Neural cell (in vitro differentiated cells): ENCODE measurements around the gene RPL22. TPM values are rescaled to one million over a fixed set of nuclear protein-coding genes. Genes with fewer than 3 reads are reported as not detected.

ENCODE experiments used
- H2AFZ ChIP-seq: fragments of 200-600, 300-800 bp; sonication (generic), shearing (Covaris generic); 2 replicates; pipeline ENCODE4 v1.6.0; 2014; ENCODE audit warnings: low read depth, mild to moderate bottlenecking, antibody characterized with exemption, low read length, moderate library complexity
- H3F3A ChIP-seq: fragments of 200-600 bp; shearing (Covaris generic); 2 replicates; pipeline ENCODE4 v1.6.1; 2016; ENCODE audit warnings: mild to moderate bottlenecking, moderate library complexity, mixed read lengths, antibody characterized with exemption, low read length; ENCODE audit not compliant: insufficient read depth, poor library complexity, severe bottlenecking
- H3K27ac ChIP-seq: fragments of 200-600, 300-800 bp; sonication (generic), shearing (Covaris generic); 2 replicates; pipeline ENCODE4 v1.5.1; 2014; ENCODE audit warnings: mild to moderate bottlenecking, low read length, moderate library complexity
- H3K27me3 ChIP-seq: fragments of 300-800, 200-600 bp; sonication (generic), shearing (Covaris generic); 2 replicates; pipeline ENCODE4 v1.6.0; 2014; ENCODE audit warnings: mild to moderate bottlenecking, low read depth, low read length, moderate library complexity; ENCODE audit not compliant: insufficient read depth
- H3K36me3 ChIP-seq: fragments of 300-800, 200-600 bp; sonication (generic), shearing (Covaris generic); 2 replicates; pipeline ENCODE4 v1.5.1; 2014; ENCODE audit warnings: mild to moderate bottlenecking, antibody characterized with exemption, low read length, moderate library complexity; ENCODE audit not compliant: insufficient read depth
- H3K4me2 ChIP-seq: fragments of 300-800, 200-600 bp; sonication (generic), shearing (Covaris generic); 2 replicates; pipeline ENCODE4 v1.6.0; 2014; ENCODE audit warnings: mild to moderate bottlenecking, low read length
- H3K4me3 ChIP-seq: fragments of 300-800, 200-600 bp; sonication (generic), shearing (Covaris generic); 2 replicates; pipeline ENCODE4 v1.5.1; 2014; ENCODE audit warnings: mild to moderate bottlenecking, low read length, moderate library complexity
- H3K79me2 ChIP-seq: fragments of 200-600 bp; shearing (Covaris generic); replicated peaks from 2 replicates; pipeline ENCODE4 v1.6.0; 2014; ENCODE audit warnings: mild to moderate bottlenecking, low read length, moderate library complexity; ENCODE audit not compliant: insufficient read depth
- H3K9ac ChIP-seq: fragments of 300-800, 200-600 bp; sonication (generic), shearing (Covaris generic); 2 replicates; pipeline ENCODE4 v1.6.1; 2016; ENCODE audit warnings: mild to moderate bottlenecking, low read length, mixed read lengths
- H3K9me2 ChIP-seq: fragments of 200-600 bp; shearing (Covaris generic); 2 replicates; pipeline ENCODE4 v1.6.1; 2016; ENCODE audit warnings: mild to moderate bottlenecking, low read length, mixed read lengths; ENCODE audit not compliant: insufficient read depth
- H3K9me3 ChIP-seq: fragments of 200-600, 300-800 bp; sonication (generic), shearing (Covaris generic); 2 replicates; pipeline ENCODE4 v1.6.1; 2016; ENCODE audit warnings: mild to moderate bottlenecking, mixed run types, low read length, moderate library complexity, mixed read lengths
- H4K20me1 ChIP-seq: fragments of 200-600 bp; shearing (Covaris generic); 2 replicates; pipeline ENCODE4 v1.6.1; 2016; ENCODE audit warnings: mild to moderate bottlenecking, mixed run types; ENCODE audit not compliant: insufficient read depth
- EP300 ChIP-seq: fragments of 450-650 bp; conservative IDR thresholded peaks from 2 replicates; pipeline ENCODE4 v1.6.1; 2014; ENCODE audit warnings: antibody characterized with exemption, mild to moderate bottlenecking, moderate library complexity; ENCODE audit not compliant: poor library complexity, severe bottlenecking
- EZH2 ChIP-seq: fragments of 200-600, 300-800 bp; shearing (Covaris generic), sonication (generic); IDR thresholded peaks from 2 replicates; pipeline ENCODE4 v1.6.1; 2014; ENCODE audit warnings: antibody characterized with exemption, low read length, borderline replicate concordance, mild to moderate bottlenecking; ENCODE audit not compliant: insufficient read depth, poor library complexity, severe bottlenecking
- POLR2AphosphoS5 ChIP-seq: IDR thresholded peaks from 2 replicates; pipeline ENCODE4 v1.6.1; 2012
- RAD21 ChIP-seq: fragments of 450-650 bp; conservative IDR thresholded peaks from 2 replicates; pipeline ENCODE4 v1.6.1; 2014; ENCODE audit warnings: antibody characterized with exemption, mild to moderate bottlenecking, moderate library complexity
- SMC3 ChIP-seq: fragments of 450-650 bp; conservative IDR thresholded peaks from 2 replicates; pipeline ENCODE4 v1.6.1; 2014; ENCODE audit warnings: antibody characterized with exemption, mild to moderate bottlenecking, moderate library complexity; ENCODE audit not compliant: poor library complexity
- TAF1 ChIP-seq: IDR thresholded peaks from 2 replicates; pipeline ENCODE4 v1.6.1; 2012; ENCODE audit warnings: low read depth
- polyA plus RNA-seq: library from polyadenylated mRNA; depleted of rRNA; stranded (reverse); fragments of >200 nt; gene quantifications from 2 replicates; pipeline ENCODE4 v1.2.3, GENCODE V29; 2014
- TF ChIP-seq, protein P1 (sequence below): IDR thresholded peaks from 2 replicates; pipeline ENCODE4 v1.6.1; 2012; ENCODE audit warnings: borderline replicate concordance
- TF ChIP-seq, protein P2 (sequence below): fragments of 450-650 bp; IDR thresholded peaks from 2 replicates; pipeline ENCODE4 v1.5.1; 2014; ENCODE audit warnings: antibody characterized with exemption, mild to moderate bottlenecking, moderate library complexity; ENCODE audit not compliant: poor library complexity, severe bottlenecking

Gene RPL22
- polyA plus RNA-seq, 1 donor from 2014 or later = 294 TPM

DNA sequence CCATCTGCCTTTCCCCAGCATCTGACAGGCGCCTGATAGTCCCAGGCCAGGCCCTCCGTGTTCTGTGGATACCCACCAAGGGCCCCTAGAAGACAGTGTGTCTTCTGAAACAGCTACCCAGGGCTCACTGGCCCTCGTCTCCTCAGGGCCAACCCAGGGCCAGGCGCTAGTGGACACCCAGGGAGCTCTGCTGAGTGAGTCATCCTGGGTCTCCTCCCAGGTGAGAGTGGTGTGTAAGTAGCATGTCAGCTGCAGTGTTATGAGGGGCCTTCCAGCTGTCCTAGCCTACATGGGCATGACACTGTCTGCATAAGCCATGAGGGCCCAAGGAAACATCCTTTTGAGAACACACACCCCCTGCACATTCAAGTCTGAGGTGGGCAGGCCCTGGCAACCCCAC is 56.0 kb downstream of the RPL22 start:
- H2AFZ ChIP-seq = no peak overlapping the region
- H3F3A ChIP-seq = no peaks in the 10 kb centered on the region
- H3K9me3 ChIP-seq = no peaks in the 10 kb centered on the region
- no peak overlapping the region for H3K9ac ChIP-seq
- no peaks in the 10 kb centered on the region for H3K79me2 ChIP-seq
- H3K27me3 ChIP-seq = peaks cover 7% of the 10 kb centered on the region
- no peaks in the 10 kb centered on the region for H3K9me2 ChIP-seq
- no peaks in the 10 kb centered on the region for H4K20me1 ChIP-seq
- no peak overlapping the region for H3K4me3 ChIP-seq
- H3K4me2 ChIP-seq = no peak overlapping the region
- no peak overlapping the region for H3K27ac ChIP-seq
- H3K36me3 ChIP-seq = no peaks in the 10 kb centered on the region
- TF ChIP-seq RAD21 = no peak
- no peak for TF ChIP-seq TAF1
- TF ChIP-seq POLR2AphosphoS5 = no peak
- no peak for TF ChIP-seq EP300
- TF ChIP-seq, protein P1, sequence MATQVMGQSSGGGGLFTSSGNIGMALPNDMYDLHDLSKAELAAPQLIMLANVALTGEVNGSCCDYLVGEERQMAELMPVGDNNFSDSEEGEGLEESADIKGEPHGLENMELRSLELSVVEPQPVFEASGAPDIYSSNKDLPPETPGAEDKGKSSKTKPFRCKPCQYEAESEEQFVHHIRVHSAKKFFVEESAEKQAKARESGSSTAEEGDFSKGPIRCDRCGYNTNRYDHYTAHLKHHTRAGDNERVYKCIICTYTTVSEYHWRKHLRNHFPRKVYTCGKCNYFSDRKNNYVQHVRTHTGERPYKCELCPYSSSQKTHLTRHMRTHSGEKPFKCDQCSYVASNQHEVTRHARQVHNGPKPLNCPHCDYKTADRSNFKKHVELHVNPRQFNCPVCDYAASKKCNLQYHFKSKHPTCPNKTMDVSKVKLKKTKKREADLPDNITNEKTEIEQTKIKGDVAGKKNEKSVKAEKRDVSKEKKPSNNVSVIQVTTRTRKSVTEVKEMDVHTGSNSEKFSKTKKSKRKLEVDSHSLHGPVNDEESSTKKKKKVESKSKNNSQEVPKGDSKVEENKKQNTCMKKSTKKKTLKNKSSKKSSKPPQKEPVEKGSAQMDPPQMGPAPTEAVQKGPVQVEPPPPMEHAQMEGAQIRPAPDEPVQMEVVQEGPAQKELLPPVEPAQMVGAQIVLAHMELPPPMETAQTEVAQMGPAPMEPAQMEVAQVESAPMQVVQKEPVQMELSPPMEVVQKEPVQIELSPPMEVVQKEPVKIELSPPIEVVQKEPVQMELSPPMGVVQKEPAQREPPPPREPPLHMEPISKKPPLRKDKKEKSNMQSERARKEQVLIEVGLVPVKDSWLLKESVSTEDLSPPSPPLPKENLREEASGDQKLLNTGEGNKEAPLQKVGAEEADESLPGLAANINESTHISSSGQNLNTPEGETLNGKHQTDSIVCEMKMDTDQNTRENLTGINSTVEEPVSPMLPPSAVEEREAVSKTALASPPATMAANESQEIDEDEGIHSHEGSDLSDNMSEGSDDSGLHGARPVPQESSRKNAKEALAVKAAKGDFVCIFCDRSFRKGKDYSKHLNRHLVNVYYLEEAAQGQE = no peak
- TF ChIP-seq, protein P2, sequence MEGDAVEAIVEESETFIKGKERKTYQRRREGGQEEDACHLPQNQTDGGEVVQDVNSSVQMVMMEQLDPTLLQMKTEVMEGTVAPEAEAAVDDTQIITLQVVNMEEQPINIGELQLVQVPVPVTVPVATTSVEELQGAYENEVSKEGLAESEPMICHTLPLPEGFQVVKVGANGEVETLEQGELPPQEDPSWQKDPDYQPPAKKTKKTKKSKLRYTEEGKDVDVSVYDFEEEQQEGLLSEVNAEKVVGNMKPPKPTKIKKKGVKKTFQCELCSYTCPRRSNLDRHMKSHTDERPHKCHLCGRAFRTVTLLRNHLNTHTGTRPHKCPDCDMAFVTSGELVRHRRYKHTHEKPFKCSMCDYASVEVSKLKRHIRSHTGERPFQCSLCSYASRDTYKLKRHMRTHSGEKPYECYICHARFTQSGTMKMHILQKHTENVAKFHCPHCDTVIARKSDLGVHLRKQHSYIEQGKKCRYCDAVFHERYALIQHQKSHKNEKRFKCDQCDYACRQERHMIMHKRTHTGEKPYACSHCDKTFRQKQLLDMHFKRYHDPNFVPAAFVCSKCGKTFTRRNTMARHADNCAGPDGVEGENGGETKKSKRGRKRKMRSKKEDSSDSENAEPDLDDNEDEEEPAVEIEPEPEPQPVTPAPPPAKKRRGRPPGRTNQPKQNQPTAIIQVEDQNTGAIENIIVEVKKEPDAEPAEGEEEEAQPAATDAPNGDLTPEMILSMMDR = no peak

DNA sequence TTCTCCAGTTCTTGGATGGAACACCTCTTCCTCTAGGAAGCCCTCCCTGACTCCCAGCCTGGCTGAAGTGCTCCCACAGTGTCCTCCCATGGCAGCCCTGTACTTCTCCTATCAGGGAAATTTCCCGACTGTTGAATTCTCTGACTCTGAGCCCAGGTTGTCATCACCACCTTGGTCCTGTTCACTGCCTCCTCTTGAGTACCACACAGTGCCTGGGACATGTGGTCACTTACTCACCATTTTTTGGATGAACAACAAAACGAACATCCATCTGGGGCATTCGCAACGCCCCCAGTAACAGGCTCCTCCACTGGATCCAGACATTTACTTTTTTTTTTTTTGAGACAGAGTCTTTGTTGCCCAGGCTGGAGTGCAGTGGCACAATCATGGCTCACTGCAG is 56.7 kb downstream of the RPL22 start:
- H3F3A ChIP-seq = no peaks in the 10 kb centered on the region
- H3K36me3 ChIP-seq = no peaks in the 10 kb centered on the region
- no peak overlapping the region for H3K9ac ChIP-seq
- no peaks in the 10 kb centered on the region for H3K9me3 ChIP-seq
- no peaks in the 10 kb centered on the region for H3K9me2 ChIP-seq
- H3K4me2 ChIP-seq = no peak overlapping the region
- H3K79me2 ChIP-seq = no peaks in the 10 kb centered on the region
- no peak overlapping the region for H3K27ac ChIP-seq
- TF ChIP-seq, protein P1 = no peak
- no peak for TF ChIP-seq SMC3
- no peak for TF ChIP-seq EZH2
- TF ChIP-seq RAD21 = no peak
- TF ChIP-seq, protein P2 = no peak
- no peak for TF ChIP-seq POLR2AphosphoS5
- H4K20me1 ChIP-seq = no peaks in the 10 kb centered on the region
- no peak overlapping the region for H3K4me3 ChIP-seq
- no peak overlapping the region for H2AFZ ChIP-seq
- H3K27me3 ChIP-seq = no peaks in the 10 kb centered on the region
